Measurements from ENCODE around the gene ACYP2.
"Not testable (repeated sequence)": the region's sequence is repeated elsewhere in the genome, so short reads cannot be mapped to it uniquely, and the experiment has no call there.

Gene ACYP2

GRCh38 chr2:54122171-54122935 lies 6.9 kb downstream of the ACYP2 start:
- Histone ChIP-seq H3K4me3 (ENCODE audit: low read depth in 1 of 2, low read length in 2 of 2) (no peak overlapping the region), H3K36me3 (ENCODE audit: insufficient read depth, low read length) (no peaks in the 10 kb centered on the region), H3K27ac (ENCODE audit: low read depth, low read length) (no peak overlapping the region), H3K9me3 (ENCODE audit: low read length) (no peaks in the 10 kb centered on the region), H3K27me3 (ENCODE audit: control insufficient read depth in 1 of 2, insufficient read depth in 2 of 2, low read length in 2 of 2) (no peaks in the 10 kb centered on the region), H3K9ac (ENCODE audit: low read length) (no peak overlapping the region), H3K4me1 (ENCODE audit: insufficient read depth, low read length) (no peaks in the 10 kb centered on the region)

GRCh38 chr2:54122939-54123338 lies 7.5 kb downstream of the ACYP2 start:
- H3K4me1 ChIP-seq (ENCODE audit: insufficient read depth, low read length): no peaks in the 10 kb centered on the region
- no peak overlapping the region for H3K9ac ChIP-seq (ENCODE audit: low read length)
- no peaks in the 10 kb centered on the region for H3K36me3 ChIP-seq (ENCODE audit: insufficient read depth, low read length)
- H3K27me3 ChIP-seq (ENCODE audit: control insufficient read depth in 1 of 2, insufficient read depth in 2 of 2, low read length in 2 of 2): no peaks in the 10 kb centered on the region
- no peak overlapping the region for H3K4me3 ChIP-seq (ENCODE audit: low read depth in 1 of 2, low read length in 2 of 2)
- no peak overlapping the region for H3K27ac ChIP-seq (ENCODE audit: low read depth, low read length)
- no peaks in the 10 kb centered on the region for H3K9me3 ChIP-seq (ENCODE audit: low read length)

GRCh38 chr2:54127174-54127573 lies 11.8 kb downstream of the ACYP2 start:
- H3K27me3 ChIP-seq (ENCODE audit: control insufficient read depth in 1 of 2, insufficient read depth in 2 of 2, low read length in 2 of 2); H3K27ac ChIP-seq (ENCODE audit: low read depth, low read length); H3K9ac ChIP-seq (ENCODE audit: low read length); H3K4me3 ChIP-seq (ENCODE audit: low read depth in 1 of 2, low read length in 2 of 2); H3K36me3 ChIP-seq (ENCODE audit: insufficient read depth, low read length); H3K4me1 ChIP-seq (ENCODE audit: insufficient read depth, low read length); H3K9me3 ChIP-seq (ENCODE audit: low read length): not testable (repeated sequence)

GRCh38 chr2:54133056-54133455 lies 17.6 kb downstream of the ACYP2 start:
- H3K36me3 ChIP-seq (ENCODE audit: insufficient read depth, low read length): no peaks in the 10 kb centered on the region
- no peak overlapping the region for H3K9ac ChIP-seq (ENCODE audit: low read length)
- H3K9me3 ChIP-seq (ENCODE audit: low read length): no peaks in the 10 kb centered on the region
- H3K4me1 ChIP-seq (ENCODE audit: insufficient read depth, low read length): no peaks in the 10 kb centered on the region
- no peak overlapping the region for H3K4me3 ChIP-seq (ENCODE audit: low read depth in 1 of 2, low read length in 2 of 2)
- no peak overlapping the region for H3K27ac ChIP-seq (ENCODE audit: low read depth, low read length)
- no peaks in the 10 kb centered on the region for H3K27me3 ChIP-seq (ENCODE audit: control insufficient read depth in 1 of 2, insufficient read depth in 2 of 2, low read length in 2 of 2)

- no peaks in the 10 kb centered on the region for H3K36me3 ChIP-seq (ENCODE audit: insufficient read depth, low read length)
- H3K4me1 ChIP-seq (ENCODE audit: insufficient read depth, low read length): no peaks in the 10 kb centered on the region
- H3K4me3 ChIP-seq (ENCODE audit: low read depth in 1 of 2, low read length in 2 of 2): no peak overlapping the region
- no peak overlapping the region for H3K9ac ChIP-seq (ENCODE audit: low read length)
- no peak overlapping the region for H3K27ac ChIP-seq (ENCODE audit: low read depth, low read length)
- no peaks in the 10 kb centered on the region for H3K27me3 ChIP-seq (ENCODE audit: control insufficient read depth in 1 of 2, insufficient read depth in 2 of 2, low read length in 2 of 2)
- H3K9me3 ChIP-seq (ENCODE audit: low read length): no peaks in the 10 kb centered on the region
These were observed 23.8 kb downstream of the ACYP2 start for GRCh38 chr2:54139210-54139609.

GRCh38 chr2:54143780-54144179 lies 28.4 kb downstream of the ACYP2 start:
- Histone ChIP-seq H3K27me3 (ENCODE audit: control insufficient read depth in 1 of 2, insufficient read depth in 2 of 2, low read length in 2 of 2) (no peaks in the 10 kb centered on the region), H3K4me1 (ENCODE audit: insufficient read depth, low read length) (no peaks in the 10 kb centered on the region), H3K9me3 (ENCODE audit: low read length) (no peaks in the 10 kb centered on the region), H3K36me3 (ENCODE audit: insufficient read depth, low read length) (no peaks in the 10 kb centered on the region), H3K9ac (ENCODE audit: low read length) (no peak overlapping the region), H3K4me3 (ENCODE audit: low read depth in 1 of 2, low read length in 2 of 2) (no peak overlapping the region), H3K27ac (ENCODE audit: low read depth, low read length) (no peak overlapping the region)

- no peaks in the 10 kb centered on the region for H3K27me3 ChIP-seq (ENCODE audit: control insufficient read depth in 1 of 2, insufficient read depth in 2 of 2, low read length in 2 of 2)
- no peak overlapping the region for H3K27ac ChIP-seq (ENCODE audit: low read depth, low read length)
- H3K9me3 ChIP-seq (ENCODE audit: low read length): no peaks in the 10 kb centered on the region
- no peaks in the 10 kb centered on the region for H3K36me3 ChIP-seq (ENCODE audit: insufficient read depth, low read length)
- no peak overlapping the region for H3K4me3 ChIP-seq (ENCODE audit: low read depth in 1 of 2, low read length in 2 of 2)
- H3K9ac ChIP-seq (ENCODE audit: low read length): no peak overlapping the region
- no peaks in the 10 kb centered on the region for H3K4me1 ChIP-seq (ENCODE audit: insufficient read depth, low read length)
These were observed 33.0 kb downstream of the ACYP2 start for GRCh38 chr2:54148391-54148790.

GRCh38 chr2:54149638-54150441 lies 34.4 kb downstream of the ACYP2 start:
- Histone ChIP-seq H3K9me3 (ENCODE audit: low read length) (no peaks in the 10 kb centered on the region), H3K27ac (ENCODE audit: low read depth, low read length) (no peak overlapping the region)

GRCh38 chr2:54158311-54158710 lies 42.9 kb downstream of the ACYP2 start:
- Histone ChIP-seq H3K9me3 (ENCODE audit: low read length) (no peaks in the 10 kb centered on the region), H3K36me3 (ENCODE audit: insufficient read depth, low read length) (no peaks in the 10 kb centered on the region), H3K27ac (ENCODE audit: low read depth, low read length) (no peak overlapping the region), H3K4me1 (ENCODE audit: insufficient read depth, low read length) (peaks cover 6% of the 10 kb centered on the region), H3K4me3 (ENCODE audit: low read depth in 1 of 2, low read length in 2 of 2) (no peak overlapping the region), H3K9ac (ENCODE audit: low read length) (no peak overlapping the region), H3K27me3 (ENCODE audit: control insufficient read depth in 1 of 2, insufficient read depth in 2 of 2, low read length in 2 of 2) (no peaks in the 10 kb centered on the region)

More at GRCh38 chr2:54149638-54150441, 34.4 kb downstream of the ACYP2 start:
- Histone ChIP-seq H3K9ac (ENCODE audit: low read length) (no peak overlapping the region), H3K4me1 (ENCODE audit: insufficient read depth, low read length) (no peaks in the 10 kb centered on the region), H3K4me3 (ENCODE audit: low read depth in 1 of 2, low read length in 2 of 2) (no peak overlapping the region), H3K36me3 (ENCODE audit: insufficient read depth, low read length) (no peaks in the 10 kb centered on the region), H3K27me3 (ENCODE audit: control insufficient read depth in 1 of 2, insufficient read depth in 2 of 2, low read length in 2 of 2) (no peaks in the 10 kb centered on the region)

- no peaks in the 10 kb centered on the region for H3K36me3 ChIP-seq (ENCODE audit: insufficient read depth, low read length)
- no peaks in the 10 kb centered on the region for H3K27me3 ChIP-seq (ENCODE audit: control insufficient read depth in 1 of 2, insufficient read depth in 2 of 2, low read length in 2 of 2)
- no peaks in the 10 kb centered on the region for H3K9me3 ChIP-seq (ENCODE audit: low read length)
- H3K4me1 ChIP-seq (ENCODE audit: insufficient read depth, low read length): peaks cover 6% of the 10 kb centered on the region
- no peak overlapping the region for H3K9ac ChIP-seq (ENCODE audit: low read length)
- H3K4me3 ChIP-seq (ENCODE audit: low read depth in 1 of 2, low read length in 2 of 2): no peak overlapping the region
- H3K27ac ChIP-seq (ENCODE audit: low read depth, low read length): no peak overlapping the region
These were observed 46.4 kb downstream of the ACYP2 start for GRCh38 chr2:54161660-54162424.

GRCh38 chr2:54164106-54164505 lies 48.7 kb downstream of the ACYP2 start:
- H3K9ac ChIP-seq (ENCODE audit: low read length): no peak overlapping the region
- no peak overlapping the region for H3K27ac ChIP-seq (ENCODE audit: low read depth, low read length)
- H3K36me3 ChIP-seq (ENCODE audit: insufficient read depth, low read length): no peaks in the 10 kb centered on the region
- no peaks in the 10 kb centered on the region for H3K9me3 ChIP-seq (ENCODE audit: low read length)
- no peak overlapping the region for H3K4me3 ChIP-seq (ENCODE audit: low read depth in 1 of 2, low read length in 2 of 2)
- H3K4me1 ChIP-seq (ENCODE audit: insufficient read depth, low read length): peaks cover 6% of the 10 kb centered on the region
- H3K27me3 ChIP-seq (ENCODE audit: control insufficient read depth in 1 of 2, insufficient read depth in 2 of 2, low read length in 2 of 2): no peaks in the 10 kb centered on the region

Measured in muscle layer of colon (tissue), 2 donors.